ENCODE data around the gene FOXS1. TPM values are rescaled to one million over a fixed set of nuclear protein-coding genes. Genes with fewer than 3 reads are reported as not detected.

FOXS1 gene
- total RNA-seq, 1 donor from 2014 or later: 0.20 TPM

DNA sequence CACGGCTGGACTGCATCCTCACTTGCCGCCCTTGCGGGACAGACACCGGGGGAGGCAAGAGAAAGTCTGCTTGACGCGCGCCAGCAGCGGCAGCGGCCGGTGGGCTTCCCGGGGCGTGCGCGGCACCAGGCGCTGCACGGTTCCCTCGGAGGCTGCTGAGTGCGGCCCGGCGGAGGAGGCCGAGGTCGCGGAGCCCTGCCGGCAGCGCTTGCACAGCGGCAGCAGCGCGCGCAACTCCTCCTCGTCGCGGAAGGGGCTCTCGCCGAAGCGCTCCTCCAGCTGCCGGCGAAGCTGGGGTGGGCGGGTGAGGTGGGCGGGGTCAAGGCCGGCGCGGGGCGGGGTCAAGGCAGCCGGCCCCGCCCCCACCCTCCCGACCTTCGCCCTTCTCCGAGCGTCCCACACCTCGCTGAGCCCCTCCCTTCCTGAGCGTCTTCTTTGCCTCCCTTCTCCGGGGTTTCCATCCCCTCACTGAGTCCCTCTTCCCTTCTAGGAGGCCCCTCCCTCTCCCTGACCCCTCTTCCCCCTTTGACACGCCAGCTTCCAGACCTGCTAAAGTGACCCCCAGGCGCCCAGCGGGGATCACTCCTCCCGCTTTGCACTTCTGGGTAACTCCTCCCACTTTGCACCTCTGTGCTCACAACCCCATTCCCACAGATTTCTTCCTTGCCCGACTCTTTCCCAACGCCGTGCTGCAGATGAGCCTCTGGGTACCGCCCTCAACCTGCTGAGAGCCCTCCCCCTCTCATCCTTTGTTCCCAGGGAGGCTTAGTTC lies 16.2 kb upstream of the FOXS1 start:
- peak; percentile 40 to 64 for DNase-seq (ENCODE audit: low read depth in 2 of 2)

DNA sequence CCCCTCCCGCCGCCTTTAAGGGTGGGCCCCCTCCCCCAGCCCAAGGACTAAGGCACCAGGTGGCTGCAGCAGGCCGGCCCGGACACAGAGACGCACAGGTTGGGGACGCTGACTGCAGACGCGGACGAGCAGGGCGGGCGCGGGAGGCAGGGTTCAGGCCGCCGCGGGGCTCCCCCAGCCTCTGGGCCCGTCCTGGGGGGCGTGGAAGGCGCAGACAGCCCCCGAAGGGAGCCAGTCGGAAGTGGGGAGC lies 15.7 kb upstream of the FOXS1 start:
- no peak for DNase-seq (ENCODE audit: low read depth in 2 of 2)

DNA sequence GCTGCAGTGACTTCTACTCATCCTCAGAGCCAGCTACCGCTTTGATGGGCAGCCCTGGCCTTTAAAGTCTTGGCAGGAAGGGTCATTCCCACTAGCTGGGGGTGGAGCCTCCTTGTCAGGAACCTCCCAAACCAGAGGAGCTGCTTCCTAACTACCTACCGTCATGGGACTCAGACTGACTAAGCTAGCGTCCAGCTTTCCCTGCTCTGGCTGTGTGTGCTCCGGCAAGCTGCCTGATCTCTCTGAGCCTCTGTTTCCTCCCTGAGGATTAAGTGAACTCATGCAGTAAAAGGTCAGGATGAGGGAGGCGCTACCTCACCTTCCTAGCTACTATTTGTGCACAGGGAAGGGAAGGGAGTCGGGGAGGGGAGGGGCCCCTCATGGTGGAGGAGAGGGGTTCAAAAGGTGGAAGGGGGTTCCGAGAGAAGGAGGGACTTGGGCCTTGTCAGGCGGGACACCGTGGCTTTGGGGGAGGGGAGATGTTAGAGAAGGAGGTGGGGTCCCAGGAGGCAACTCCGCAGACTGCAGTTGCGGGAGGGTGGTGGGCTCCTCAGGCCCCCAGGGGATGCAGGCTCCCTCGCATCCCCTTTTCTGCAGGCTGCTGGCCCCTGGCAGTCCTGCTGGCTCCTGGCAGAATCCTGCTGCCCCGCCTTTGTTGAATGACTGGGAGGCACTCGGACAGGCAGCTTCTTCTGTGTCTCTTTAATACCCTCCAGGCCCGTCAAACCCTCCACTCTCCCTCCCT lies 15.2 kb upstream of the FOXS1 start:
- no peak for DNase-seq (ENCODE audit: low read depth in 2 of 2)

DNA sequence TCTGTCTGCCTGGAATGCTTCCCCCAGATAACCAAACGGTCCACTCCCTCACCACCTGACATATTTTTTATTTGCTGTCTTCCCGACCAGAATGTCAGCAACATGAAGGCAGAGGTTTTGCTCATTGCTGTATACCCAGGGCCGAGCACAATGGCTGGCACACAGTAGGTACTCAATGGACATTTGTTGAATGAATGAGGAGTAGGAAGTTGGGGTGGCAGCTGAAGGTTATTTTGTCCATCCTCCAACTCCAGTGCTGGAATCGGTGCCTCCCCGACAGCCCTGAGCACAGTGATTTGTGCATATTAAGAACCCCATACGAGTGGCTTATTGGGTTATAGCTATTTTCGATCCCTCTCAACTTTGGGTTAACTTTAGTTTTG lies 14.6 kb upstream of the FOXS1 start:
- DNase-seq (ENCODE audit: low read depth in 2 of 2): no peak

DNA sequence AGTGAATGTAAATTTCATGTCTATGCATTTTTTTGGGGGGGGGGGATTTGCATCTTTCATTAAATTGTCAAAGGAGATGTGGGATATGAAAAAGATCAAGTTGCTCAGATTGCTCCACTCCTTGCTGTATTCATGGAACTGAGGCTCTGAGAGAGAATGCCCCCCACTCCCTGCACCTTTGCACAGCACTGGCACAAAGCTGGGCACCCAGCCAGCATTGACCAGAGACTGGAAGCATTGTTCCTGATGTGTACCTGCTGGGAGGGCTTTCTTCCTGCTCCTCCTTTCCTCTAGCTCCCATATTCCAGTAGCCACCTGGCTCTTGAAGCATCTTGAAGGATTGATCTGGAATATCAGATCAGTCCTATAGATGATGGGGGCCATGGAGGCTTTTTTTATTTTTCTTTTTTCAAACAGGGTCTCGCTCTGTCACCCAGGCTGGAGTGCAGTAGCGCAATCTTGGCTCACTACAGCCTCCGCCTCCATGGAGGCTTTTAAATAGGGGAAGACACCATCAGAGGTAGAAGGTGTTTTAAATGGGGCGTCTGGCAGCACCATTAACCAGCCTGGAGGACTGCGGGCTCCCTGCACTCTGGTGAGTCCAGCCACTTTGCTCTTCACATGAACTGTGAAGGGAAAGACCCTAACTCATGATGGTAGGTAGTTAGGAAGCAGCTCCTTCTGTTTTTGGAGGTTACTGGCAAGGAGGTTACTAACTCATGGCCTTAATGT lies 14.0 kb upstream of the FOXS1 start:
- DNase-seq (ENCODE audit: low read depth in 2 of 2): no peak

DNA sequence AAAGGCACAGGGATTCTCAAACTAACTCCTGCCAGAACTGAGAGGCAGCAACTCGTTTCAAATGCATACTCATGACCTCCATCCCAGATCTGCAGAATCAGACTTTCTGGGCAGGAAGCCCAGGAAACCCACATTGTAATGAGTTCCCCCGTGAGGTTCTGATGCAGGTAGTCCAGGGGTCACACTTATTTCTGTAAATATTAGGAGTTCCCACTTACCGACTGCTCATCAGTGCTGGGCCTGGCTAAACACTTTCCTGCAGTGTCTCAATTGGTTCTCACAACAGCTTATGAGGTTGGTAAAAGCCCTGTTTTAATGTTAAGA lies 13.3 kb upstream of the FOXS1 start:
- DNase-seq (ENCODE audit: low read depth in 2 of 2): no peak

DNA sequence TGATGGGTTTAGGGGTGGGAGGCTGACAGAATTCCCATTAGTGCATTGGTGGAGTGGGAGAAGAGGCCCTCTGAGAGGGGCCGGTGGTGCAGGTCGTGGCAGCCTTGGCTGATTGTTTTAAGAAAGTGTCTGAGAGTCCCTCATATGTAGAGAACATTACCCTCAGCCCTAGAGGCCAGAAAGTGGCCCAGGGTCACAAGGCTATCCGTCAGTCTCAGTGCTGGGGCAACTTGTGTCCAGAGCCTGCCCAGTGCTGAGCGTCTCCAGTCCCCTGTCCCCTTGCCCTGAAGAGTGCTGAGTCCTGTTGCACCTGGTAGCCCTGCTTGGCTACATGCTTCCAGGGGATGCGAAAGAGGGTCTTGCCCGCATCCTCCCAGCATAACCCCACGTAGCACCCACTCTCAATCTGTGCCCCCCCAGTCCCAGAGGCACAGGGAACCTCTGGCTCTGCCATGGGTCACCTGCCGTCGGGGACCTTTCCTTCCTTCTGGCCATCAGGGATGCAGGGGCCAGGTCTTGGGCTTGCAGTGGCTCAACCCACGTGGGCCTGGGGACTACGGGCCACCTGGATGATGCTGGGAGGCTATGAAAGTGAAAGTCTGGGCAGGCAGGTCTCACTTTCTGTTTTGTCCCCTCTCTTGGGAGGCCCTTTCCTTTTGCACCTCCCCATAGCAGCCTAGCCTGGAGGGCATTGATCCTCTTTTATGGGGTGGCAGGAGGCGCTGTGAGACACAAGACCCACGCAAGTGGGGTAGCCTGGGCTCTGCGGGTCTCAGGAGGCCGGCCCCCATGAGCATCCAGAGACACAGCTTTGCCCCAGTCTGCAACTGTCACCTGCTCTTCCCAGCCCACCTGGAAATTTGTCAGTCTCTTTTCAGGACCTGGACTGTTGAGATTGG lies 12.7 kb upstream of the FOXS1 start:
- no peak for DNase-seq (ENCODE audit: low read depth in 2 of 2)

DNA sequence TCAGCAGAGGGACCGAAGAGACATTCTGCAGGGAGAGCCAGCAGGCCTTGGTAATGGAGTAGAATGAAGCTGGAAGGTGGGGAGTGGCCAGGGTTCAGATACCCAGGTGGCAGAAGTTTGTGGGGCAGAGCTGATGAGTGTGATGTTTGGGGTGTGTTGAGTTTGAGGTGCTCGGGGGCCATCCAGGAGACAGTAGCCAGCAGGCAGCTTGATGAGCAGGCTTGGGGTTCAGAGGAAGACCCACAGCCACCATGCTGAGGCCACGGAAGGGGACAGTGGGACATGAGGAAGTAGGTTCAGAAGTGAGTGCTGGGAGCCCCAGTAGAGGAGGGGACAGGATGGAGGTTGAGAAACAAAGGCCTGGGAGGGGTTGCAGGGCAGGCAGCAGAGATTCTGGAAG lies 11.1 kb upstream of the FOXS1 start:
- no peak for DNase-seq (ENCODE audit: low read depth in 2 of 2)

DNA sequence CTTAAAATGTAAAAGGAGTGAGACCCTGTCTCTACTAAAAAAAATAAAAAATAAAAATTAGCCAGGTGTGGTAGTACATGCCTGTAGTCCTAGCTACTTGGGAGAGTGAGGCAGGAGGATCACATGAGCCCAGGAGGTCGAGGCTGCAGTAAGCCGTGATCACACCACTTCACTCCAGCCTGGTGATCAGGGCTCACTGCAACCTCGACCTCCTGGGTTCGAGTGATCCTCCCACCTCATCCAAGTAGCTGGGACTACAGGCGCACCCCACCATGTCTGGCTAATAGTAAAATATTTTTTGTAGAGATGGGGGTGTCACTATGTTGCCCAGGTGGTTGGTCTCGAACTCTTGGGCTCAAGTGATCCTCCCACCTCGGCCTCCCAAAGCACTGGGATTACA lies 8.1 kb upstream of the FOXS1 start:
- no peak for DNase-seq (ENCODE audit: low read depth in 2 of 2)

DNA sequence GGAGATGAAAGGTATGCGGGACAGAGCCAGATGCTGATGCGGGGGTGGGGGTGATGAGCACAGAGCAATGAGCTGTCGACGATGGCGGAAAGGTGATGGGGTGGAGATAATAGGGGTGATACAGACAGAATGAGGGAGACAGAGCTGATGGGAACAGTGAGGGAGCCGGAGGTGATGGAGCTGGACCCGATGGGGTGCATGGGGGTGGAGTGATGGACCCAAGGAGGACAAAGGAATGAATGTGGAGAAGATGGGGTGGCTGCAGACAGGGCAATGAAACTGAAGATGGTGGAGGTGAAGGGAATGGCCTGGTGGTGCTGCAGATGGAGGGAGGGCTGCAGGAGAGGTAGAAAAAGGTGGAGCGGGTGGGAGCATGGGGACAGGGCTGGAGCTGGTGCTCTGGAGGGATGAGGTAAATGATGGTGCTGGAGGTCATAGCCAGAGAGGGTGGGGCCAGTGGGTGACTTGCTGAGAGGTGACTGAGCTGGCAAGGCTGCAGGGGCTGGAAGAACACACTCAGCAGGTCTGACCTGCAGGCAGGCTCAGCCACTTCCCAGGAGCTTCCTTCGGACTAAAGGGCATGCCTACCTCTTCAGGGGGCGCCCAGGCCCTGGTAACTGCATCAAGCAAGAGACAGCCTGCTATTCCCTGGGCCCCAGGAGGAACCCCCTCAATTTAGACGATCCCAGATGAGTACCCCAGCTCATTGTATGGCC lies 6.0 kb upstream of the FOXS1 start:
- no peak for DNase-seq (ENCODE audit: low read depth in 2 of 2)

- DNase-seq (ENCODE audit: low read depth in 2 of 2): no peak
These were observed 4.0 kb upstream of the FOXS1 start for GRCh38 chr20:31849306-31849930.

- DNase-seq (ENCODE audit: low read depth in 2 of 2): no peak
These were observed 2.9 kb upstream of the FOXS1 start for GRCh38 chr20:31848088-31848999.

DNA sequence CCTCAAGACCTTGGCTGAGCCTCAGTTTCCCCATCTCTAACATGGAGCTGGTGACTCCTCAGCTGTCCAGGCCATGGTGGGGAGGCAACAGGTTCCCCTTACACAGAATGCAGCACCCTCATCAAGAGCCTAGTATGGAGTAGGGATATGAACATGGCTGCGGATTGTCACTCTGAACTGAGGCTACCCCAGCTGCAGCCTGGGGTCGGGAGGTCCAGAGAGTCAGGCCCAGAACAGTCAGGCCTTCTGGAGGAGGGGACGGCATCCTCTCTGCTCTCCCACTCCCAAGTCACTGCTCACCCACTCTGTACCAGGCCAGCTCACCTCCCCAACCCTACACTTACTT lies 1.4 kb upstream of the FOXS1 start:
- DNase-seq (ENCODE audit: low read depth in 2 of 2): no peak

DNA sequence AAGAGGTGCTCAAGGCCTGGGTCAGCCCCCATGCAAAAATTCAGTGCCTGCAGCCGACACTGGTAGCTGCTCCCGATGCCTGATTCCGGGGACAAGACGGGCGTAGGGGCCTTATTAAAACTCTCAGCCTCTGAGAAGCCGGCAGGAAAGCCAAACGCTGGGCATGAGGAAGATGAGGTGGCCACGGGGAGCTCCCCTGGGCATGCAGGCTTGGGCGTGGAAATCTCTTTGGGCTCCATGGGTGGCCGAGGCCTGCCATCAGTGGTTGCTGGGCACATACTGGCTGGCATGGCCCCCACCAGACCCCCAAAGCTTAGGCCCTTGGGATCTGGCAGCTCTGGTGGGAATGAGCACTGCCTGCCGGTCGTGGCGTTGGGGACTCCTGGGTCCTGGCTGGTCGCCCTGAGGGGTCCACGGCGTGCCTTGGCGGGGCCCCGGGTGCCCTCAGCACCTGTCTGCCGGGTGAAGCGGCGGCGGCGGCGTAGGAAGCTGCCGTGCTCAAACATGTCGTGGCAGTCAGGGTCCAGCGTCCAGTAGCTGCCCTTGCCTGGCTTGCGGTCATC lies 586 bp downstream of the FOXS1 start:
- no peak for DNase-seq (ENCODE audit: low read depth in 2 of 2)

DNA sequence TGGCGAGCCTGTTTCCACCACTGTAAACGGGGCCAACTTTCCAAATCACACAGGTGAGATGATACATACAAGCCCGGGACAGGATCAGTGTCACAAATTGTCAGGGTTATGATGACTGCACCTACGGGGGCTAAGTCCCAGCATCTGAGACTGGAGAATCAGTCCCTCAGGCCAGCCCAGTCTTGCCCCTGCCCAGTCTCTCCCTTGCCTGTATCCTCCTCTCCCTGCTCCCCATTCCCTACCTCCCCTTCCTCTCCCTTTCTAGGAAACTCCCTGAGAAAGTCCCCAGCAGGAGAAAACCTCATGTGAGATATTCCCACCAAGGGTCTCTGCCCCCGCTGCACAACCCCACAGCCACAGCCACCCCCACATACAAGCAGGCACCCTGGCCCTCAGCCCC lies 1.5 kb downstream of the FOXS1 start:
- no peak for DNase-seq (ENCODE audit: low read depth in 2 of 2)

- no peak for DNase-seq (ENCODE audit: low read depth in 2 of 2)
These were observed 2.1 kb downstream of the FOXS1 start for GRCh38 chr20:31843288-31843687.

DNA sequence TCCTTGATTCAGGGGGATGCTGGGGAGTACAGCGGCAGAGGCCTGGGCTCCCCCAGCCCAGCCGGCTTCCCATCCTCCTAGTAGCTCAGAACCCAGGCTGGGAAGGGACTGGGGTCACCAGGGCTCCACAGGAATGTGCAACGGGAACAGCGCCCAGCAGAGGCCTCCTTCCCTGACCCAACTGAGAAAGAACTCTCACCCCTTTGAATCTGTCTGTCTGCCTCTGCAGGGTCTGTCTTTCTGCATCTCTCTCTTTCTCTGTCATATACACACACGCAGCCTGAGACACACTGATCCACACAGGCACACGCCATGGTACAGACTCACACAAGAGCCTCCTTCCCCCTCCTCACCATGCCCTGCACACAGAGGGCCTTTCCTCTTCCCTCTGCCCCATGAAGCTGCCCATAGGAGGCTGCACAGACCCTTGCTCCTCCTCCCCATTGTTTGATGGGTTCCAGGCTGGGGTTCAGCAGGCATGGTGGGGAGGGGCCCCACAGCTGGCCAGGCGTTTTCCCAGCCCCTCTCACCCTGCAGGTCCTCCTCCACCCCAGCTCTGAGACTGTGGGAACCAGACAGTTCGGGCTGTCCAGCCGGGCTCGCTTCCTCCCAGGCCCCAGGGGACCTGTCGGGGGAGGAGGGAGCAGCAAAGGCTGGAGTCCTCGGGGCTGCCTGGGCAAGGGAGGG lies 2.8 kb downstream of the FOXS1 start:
- peak; percentile 36 to 69 for DNase-seq (ENCODE audit: low read depth in 2 of 2)

DNA sequence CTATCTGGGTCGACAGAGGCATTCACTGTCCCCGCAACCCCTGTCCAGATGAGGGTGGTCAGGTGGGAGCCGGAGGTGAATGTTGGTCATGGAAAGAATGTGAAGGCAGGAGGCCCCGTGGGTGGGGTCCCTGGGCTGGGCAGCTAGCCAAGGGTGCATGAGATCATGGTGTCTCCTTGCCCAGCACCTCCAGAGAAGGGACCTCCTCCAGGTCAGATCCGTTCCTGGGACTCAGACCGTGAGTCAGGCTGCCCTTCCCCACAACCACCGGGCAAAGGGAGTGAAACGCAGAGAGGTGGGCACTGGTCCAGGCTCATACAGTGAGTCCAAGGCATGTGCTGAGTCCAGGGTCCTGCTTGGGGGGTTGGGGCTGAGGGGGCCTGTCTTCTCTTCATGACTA lies 3.5 kb downstream of the FOXS1 start:
- DNase-seq (ENCODE audit: low read depth in 2 of 2): peak; percentile 47 to 81

All from lung microvascular endothelial cell (primary cell).